Left hindlimb (tissue), 1 donor: ENCODE data around the gene GOLGA6C.
"Not testable (repeated sequence)": the region's sequence is repeated elsewhere in the genome, so short reads cannot be mapped to it uniquely, and the experiment has no call there.

ENCODE experiments used
- DNase-seq: peaks from one replicate; pipeline ENCODE4 v3.0.0-alpha.2; 2018

The GOLGA6C gene, protein sequence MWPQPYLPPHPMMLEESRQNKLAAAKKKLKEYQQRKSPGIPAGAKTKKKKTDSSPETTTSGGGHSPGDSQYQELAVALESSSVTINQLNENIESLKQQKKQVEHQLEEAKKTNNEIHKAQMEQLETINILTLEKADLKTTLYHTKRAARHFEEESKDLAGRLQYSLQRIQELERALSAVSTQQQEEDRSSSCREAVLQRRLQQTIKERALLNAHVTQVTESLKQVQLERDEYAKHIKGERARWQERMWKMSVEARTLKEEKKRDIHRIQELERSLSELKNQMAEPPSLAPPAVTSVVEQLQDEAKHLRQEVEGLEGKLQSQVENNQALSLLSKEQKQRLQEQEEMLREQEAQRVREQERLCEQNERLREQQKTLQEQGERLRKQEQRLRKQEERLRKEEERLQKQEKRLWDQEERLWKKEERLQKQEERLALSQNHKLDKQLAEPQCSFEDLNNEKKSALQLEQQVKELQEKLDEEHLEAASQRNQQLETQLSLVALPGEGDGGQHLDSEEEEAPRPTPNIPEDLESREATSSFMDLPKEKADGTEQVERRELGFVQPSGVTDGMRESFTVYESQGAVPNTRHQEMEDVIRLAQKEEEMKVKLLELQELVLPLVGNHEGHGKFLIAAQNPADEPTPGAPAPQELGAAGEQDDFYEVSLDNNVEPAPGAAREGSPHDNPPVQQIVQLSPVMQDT

DNA sequence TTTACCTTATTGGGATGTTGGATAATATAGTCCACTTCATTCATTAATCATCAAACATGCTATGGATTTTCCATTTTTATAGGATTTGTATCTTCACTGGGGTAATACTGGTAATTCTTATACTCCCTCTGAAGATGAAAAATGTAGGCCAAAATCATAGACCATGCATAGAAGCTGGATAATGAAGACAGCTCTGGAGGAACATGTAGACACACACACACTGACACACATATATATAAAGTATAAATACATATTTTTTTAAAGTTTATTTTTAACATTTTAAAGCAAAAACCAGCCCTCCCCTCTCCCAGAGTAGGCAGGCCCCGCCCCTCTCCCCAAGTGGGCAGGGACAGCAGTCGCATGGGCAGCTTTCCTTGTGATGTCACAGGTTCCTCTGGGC lies at the start of gene GOLGA6C:
Gene GOLGA6C, plus strand, starts transcription at position 301 of the 400 bp plus-strand sequence. CDS start 265 bp downstream, outside the sequence.
- not testable (repeated sequence) for DNase-seq

DNA sequence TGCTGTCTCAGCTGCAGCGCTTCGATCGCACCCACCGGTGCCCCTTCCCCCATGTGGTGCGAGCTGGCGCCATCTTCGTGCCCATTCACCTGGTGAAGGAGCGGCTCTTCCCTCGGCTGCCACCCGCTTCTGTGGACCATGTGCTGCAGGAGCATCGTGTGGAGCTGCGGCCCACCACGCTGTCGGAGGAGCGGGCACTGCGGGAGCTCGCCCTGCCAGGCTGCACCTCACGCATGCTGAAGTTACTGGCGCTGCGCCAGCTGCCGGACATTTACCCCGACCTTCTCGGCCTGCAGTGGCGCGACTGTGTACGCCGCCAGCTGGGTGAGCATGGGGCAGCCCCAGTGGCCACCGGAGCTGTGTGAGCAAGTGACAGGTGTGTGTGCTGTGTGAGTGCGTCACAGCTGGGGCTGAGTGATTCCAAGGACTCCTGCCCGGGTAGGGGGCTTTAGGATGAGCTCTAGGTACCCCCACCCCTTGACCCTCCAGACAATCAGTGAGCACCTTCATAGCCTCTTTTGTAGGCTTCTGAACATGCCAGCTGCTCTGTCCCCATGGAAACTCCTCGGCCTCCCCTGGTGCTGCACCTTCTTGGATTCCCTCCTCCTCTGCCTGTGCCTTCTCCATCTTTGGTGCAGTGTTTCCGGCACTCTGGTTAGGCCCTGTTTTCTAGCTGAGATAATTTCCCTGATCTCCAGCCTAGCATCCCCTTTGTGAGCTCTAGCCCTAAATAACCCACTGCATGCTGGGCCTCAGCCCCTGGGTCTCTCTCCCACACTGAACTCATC lies 49.4 kb upstream of the GOLGA6C start:
- DNase-seq = no peak

DNA sequence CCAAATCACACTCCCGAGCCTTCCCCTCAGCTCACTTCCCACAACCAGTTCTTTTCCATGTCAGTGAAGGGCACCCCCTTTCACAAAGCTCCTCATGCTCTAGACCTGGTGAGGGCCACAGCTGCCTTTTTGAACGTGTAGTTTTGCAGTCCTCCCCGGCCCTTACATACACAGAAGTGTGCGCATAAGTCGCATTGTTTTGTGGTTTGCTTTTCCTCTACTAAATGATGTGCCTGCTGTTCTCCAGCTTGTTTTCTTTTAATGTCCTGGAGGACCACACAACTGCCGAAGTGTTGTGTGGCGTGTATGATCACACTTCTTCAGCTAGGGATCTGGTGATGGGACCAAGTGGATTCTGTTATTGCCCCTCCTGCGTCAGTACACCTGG lies 48.9 kb upstream of the GOLGA6C start:
- DNase-seq = no peak

DNA sequence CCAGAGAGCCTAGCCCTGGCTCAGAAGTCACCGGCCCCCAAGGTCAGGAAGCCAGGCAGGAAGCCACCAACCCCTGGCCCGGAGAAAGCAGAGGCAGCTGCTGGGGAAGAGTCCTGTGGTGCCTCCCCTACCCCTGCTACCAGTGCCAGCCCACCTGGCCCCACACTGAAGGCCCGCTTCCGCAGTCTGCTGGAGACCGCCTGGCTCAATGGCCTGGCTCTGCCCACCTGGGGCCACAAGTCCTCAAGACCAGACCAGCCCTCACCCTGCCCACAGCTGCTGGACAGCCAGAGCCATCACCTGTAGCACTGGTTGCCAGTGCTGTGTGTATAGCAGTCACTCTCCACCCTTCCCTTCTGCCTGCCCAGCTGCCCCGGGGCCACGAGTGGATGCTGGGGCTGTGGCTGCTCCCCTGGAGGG lies 47.3 kb upstream of the GOLGA6C start:
- DNase-seq = no peak

DNA sequence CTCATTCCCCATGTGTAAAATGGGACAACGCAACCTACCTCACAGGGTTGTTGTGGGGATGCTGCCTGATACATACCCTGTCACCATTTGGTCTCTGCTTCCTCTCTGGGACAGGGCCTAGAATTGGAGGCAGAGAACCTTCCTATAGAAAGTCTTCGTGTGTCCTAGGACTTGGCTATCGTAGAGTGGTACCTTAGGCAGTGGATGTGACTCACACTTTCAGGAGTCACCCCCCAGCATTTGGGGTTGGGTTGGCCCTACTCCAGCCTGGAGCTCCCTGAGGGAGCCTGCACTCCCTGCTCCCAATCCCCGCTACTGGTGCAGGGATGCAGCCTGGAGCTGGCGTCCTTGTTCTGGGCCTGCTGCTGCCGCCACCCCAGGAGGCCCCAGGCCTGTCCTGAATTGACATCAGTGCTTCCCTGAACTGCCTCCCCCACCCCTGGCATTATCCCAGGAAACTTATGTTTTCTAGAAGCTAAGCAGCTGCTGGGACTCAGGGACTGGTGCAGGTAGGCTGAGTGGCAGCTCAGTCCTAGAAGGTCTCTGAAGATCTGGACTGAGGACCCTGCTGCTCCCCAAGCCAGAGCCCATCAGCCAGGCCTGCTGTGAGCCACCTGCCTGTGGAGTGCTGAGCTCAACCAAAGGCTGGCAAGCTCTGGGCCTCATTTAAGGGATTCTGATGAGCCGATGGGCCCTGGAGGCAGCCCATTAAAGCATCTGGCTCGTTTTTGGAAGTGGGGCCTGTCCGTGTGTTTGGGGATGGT lies 46.5 kb upstream of the GOLGA6C start:
- no peak for DNase-seq

DNA sequence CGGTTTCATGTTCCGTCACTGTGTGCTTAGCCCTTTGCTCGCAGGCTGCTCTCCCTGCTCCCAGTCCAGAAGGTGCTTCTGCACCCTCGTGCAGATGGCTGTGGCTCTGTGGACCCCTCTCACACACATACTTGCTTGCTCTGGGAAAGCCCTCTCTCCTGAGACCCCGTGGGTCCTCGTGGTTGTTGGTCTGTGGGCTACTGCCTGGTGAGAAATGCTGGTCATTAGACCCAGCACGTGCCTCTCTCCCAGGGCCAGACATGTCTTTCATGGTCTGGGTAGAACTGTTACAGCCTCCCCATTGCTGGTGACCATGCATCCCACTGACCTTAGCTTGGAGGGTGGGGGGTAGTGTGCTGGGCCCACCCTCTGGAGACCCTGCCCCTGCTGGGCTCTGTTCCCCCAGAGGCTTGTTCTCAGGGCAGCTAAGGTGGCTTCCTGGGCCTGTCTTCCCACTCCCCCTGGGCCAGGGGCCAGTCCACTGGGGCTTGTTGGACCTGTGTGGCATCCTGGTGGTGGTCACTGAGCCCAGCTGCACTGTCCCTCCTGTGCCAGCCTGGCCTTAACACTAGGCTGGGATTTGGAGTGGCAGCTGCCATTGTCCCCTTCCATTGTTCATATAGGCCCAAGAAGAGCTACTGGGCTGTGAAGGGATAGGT lies 45.8 kb upstream of the GOLGA6C start:
- no peak for DNase-seq

DNA sequence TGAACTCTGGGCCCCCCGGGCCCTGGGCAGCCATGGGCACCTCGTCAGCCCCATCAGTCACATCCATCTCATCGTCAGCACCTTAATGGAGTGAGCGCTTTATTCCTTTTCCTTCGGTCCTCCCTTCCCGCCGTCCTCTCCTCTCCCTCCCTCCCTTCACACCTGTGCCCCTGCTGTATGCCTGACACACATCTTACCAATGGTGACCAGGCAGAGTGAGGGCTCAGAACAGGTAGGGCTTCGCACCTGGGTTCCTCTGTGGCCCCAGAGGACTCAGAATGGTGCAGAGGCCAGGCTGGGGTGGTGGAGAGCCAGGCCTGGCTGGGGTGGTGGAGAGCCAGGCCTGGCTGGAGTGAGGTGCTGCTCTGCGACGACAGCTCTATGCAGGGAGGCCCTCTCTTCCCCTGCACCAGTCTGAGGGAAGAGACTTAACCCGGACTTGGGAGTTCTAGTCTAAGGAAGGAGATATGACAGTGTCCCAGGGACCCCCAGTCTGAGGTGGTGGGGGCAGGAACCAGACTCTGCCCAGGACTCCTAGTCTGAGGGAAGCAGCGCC lies 44.8 kb upstream of the GOLGA6C start:
- DNase-seq = no peak

DNA sequence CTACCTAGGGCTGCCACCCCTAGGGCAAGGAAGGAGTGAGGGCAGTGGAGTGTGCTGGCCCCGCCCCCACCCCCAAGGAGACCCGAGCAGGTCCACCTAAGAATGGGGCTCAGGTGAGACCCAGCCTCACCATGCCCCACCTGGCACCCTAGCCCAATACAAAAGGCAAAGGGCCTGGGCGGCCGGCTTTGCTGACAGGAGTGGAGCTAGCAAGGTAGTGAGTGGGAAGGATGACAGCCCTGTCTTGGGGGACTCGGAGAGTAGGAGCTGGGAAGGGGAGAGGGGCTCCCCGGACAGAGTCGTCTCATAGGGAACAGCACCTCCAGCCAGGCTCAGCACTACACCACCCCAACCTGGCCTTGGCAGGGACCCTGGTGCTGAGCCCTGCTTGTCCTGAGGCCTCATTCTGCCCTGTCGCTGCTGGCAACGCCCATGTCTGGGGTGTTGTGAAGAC lies 44.3 kb upstream of the GOLGA6C start:
- no peak for DNase-seq

DNA sequence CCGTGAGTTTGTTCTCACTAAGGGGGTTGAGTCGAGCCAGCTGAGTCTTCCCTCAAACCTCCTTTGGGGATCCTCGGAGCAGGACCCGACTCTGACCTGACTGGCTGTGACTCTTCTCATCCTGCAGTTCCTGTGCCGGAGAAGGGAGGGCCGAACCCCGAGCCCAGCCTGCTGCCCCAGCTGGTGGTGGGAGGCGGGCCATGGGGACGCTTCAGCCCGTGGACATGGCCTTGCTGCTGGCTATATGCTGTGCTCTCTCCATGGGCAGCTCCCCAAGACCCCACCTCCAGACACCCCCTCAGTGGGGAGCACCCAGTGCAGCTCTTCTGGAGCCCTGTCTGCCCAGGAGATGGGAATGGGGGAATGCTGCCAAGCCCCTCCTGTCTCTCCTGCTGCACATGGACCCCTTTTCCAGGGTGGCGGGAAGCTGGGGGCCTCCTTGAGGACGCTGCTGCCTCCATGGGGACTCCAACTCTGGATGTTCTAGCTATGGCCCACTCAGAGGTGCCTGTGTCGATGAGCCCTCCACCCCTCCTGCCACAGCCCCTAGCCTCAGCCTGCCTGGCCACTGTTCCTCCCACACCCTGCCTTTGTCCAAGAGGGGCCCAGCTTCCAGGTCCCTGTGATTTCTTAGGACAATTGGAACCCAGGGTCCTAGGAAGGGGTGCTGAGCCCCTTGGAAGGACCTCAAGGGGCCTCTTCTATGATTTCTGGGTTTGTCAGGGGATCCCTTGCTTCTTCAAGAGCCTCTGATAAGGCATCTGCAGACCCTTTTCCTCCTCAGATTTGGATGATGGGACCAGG lies 43.6 kb upstream of the GOLGA6C start:
- no peak for DNase-seq

DNA sequence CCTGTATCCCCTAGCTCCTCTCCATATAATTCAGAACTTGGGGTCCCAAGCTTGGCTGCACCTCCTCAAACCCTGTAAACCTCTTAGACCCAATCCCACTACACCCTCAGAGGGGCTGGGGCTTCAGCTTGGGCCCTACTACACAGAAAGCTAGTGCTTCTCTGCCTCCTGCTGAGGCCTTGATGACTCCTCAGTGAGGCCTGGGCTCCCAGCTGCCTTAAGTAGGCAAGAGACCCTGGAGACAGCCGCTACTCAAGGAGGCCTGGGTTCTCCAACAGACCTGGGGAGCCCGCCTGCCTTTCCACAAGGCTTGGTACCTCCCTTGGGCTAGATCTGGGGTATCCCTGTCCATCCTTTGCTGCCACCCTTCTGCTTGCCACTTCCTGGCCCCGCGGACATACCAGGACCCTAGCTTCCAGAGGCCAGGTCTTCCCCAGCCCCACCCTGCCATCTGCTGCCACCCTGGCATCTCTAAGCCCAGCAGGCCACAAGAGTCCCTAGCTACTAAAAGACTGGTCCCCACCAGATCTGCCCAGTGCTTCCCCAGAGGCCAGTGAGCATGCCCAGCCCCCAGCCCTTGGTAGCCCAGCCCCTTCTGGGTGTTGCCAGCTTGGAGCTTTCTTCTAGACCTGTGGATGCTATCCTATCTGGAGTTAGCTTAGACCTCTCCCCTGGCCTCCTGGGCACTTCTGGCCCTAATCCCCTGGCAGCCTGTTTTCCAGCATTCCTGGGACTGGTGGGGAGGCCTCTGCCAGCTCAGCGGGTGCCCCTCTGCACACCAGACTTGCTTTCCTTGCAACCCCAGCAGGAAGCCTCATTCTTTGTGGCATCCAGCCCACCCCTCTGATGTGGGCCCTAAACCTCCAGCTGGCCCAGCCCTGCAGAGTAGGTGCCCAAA lies 42.8 kb upstream of the GOLGA6C start:
- DNase-seq = no peak

DNA sequence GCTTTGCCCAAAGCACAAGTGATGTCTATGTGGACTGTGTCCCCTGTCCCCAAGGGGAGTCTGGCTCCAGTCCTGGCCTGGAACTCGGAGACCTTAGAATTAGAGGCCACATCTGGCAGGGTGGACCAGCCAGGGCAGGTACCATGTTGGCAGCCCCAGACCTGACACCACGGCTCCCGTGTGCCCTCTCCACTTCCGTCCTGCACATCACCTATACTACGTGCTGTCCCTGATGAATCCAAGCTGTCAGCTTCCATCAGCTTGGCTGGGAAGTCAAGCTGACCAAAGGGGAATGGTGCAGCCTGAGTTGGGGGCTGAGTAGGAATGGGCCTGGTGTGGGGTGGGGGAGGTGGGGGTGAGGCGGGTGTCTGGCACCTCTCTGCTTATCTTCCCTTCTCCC lies 41.1 kb upstream of the GOLGA6C start:
- DNase-seq = no peak

DNA sequence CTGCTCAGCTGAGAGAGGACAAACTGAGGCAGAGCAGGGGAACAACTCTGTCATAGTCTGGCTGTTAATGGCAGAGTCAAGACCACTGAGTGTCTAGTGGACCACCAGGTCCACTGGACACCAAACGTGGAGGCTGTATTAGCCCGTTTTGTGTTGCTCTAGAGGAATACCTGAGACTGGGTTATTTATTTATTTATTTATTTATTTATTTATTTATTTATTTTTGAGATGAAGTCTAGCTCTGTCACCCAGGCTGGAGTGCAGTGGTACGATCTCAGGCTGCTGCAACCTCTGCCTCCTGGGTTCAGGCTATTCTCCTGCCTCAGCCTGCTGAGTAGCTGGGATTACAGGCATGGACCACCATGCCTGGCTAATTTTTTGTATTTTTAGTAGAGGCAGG lies 40.6 kb upstream of the GOLGA6C start:
- DNase-seq = not testable (repeated sequence)

DNA sequence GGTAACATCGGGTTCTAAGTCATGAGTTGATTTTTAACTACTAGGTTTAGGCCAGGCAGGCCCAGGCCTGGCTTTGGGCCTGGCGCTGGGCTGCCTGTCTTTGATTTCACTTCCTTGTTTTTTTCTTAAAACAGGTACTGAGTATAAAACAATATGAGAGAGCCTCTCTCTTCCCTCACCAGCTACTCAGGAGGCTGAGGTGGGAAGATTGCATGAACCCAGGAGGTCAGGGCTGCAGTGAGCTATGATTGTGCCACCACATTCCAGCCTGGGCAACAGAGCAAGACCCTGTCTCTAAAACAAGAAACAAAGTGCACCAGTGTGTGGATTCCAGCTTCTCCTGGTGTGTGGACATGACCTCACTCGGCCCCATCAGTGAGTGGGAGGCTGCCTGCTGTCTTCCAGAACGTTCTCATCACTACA lies 38.6 kb upstream of the GOLGA6C start:
- not testable (repeated sequence) for DNase-seq

DNA sequence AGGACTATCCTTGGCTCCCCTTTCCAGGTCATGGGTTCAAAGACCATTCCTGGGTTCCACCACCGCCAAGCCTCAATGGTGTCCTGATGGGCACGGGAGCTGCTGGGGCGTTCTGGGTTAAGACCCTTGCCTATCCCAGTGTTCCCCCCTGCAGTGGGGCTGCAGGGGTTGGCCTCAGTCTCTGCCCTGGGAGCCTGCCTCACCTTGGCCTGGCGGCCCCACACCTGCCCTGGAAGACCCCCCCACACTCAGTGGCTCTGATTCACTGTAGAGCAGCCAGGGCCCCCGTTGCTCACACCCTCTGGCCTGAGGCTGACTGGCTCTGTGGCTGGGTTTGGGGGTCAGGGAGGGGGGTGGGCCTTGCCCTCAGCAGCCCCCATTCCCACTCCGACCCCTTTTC lies 34.4 kb upstream of the GOLGA6C start:
- peak; percentile 12 for DNase-seq

DNA sequence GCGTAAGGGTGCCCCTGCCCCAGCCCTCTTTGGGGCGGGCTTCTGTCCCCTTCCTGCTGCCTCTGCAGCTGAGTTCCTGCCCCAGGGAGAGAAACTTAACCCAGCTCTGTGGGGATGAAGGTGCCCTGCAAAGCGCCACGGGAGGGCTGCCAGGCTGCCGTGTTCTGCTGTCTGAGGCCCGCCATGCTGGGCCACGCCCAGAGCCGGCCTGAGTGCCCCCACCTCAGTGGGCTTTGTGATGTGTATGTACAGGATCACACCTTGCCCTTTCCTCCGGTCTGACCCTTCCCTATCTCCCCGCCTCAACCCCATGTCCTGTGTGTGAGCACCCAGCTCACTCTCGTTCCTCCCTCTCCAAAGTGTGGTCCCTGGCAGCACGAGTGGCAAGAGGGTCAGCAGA lies 33.9 kb upstream of the GOLGA6C start:
- no peak for DNase-seq

DNA sequence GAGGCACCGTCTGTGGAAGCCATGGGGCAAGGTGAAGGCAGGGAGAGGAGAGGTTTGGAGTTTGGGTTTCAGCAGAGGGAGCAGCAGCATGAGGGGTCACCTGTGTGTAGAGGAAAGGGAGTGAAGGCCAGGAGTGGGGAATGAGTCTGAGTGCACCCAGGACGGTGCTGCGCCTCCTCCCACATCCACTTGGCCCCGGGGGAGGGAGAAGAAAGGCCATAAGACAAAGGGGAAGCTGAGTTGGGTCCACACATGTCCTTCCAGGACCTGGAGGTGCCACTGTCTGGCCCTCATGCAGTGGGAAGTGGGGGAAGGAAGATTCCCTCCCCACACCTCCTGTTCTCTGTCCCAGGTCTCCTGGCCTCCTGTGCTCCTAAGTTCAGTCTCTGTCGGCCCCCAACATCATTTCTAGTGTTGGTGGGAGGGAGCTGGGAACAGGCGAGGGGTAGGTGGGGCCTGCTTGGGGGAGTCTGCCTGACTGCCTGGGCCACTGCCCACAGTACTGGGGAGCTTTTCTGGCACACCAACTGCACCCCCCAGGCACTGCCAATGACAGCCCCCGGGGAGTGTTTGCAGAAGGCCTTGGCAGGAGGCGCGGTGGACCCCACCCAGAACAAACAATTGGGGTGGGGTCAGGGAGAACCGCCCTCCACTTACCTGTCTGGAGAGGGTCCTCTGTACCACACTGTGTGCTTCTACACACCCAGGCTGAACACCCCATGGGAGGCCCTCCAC lies 32.9 kb upstream of the GOLGA6C start:
- DNase-seq = not testable (repeated sequence)

DNA sequence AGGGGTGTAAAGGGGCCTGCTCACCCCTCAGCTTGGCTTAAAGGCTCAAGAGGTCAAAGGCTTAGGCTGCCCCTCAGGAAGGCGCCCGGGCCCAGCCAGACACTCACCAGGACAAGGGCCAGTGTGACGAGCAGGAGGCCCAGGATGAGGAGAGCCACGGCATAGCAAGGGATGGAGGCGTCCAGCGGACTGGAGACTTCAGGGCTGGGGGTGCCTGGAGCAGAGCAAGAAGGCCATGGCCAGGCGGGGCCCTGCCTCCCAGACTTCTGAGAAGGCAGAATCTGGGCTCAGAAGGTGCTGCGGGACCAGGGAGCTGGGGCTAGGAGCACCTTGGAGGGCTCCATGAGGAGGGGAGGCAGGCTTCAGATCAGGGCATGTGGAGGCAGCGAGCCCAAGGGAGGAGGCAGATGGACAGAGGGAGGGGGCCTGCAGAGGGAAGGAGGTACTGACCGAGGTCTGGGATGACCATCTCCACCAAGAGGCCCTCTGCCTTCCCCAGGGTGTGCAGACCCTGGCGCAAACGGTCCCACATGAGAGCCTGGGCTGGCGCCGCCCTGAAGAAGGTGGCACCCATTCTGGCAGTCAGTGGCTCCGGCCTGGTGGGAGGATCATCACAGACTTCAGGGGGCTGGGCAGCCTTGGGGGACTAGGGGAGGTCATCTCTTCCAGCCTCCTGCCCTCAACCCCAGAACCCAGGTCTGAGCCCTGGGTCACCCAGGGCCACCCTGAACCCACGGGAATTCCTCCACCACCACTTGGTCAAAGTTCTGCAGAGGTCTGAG lies 32.0 kb upstream of the GOLGA6C start:
- DNase-seq = no peak

DNA sequence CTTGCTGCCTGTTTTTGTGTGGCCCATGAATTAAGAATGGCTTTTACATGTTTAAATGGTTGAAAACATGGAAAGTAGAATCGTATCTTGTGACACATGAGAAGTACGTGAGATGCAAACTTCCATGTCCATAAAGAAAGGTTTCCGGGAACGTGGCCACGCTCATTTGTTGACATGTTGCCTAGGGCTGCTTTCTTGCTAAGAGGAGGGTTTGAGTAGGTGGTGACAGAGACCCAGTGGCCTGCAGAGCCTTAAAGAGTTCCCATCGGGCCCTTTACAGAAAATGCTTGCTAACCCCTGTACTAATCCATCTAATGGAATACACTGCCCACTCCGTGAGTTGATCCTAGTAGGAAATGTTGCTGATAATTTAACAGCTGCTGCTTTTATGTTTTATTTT lies 31.0 kb upstream of the GOLGA6C start:
- DNase-seq = not testable (repeated sequence)
